Epithelial cell of proximal tubule (primary cell): Measurements from ENCODE around the gene MAGIX. TPM values are rescaled to one million over a fixed set of nuclear protein-coding genes. Genes with fewer than 3 reads are reported as not detected.

Experiments
- DNase-seq: peaks from one replicate; pipeline ENCODE4 v3.0.0-alpha.2; 2011; ENCODE audit warnings: low read depth
- H3K4me3 ChIP-seq: 2 replicates; pipeline ENCODE4 v1.5.1; 2011; ENCODE audit warnings: low read depth, mild to moderate bottlenecking, low read length
- CTCF ChIP-seq: conservative IDR thresholded peaks from 2 replicates; pipeline ENCODE4 v1.5.1; 2012; ENCODE audit warnings: low read depth, mild to moderate bottlenecking, low read length
- total RNA-seq: library from RNA; depleted of rRNA; stranded (reverse); fragments of >200 nt; gene quantifications from 2 replicates; pipeline ENCODE4 v1.2.3, GENCODE V29; 2015

MAGIX gene
- total RNA-seq, 1 donor from 2014 or later: 9.6 TPM

GRCh38 chrX:49177873-49178480 lies 15.4 kb downstream of the MAGIX start:
- no peak for TF ChIP-seq CTCF

GRCh38 chrX:49178537-49178936 lies 16.0 kb downstream of the MAGIX start:
- no peak for TF ChIP-seq CTCF
- DNase-seq: no peak
- no peak overlapping the region for H3K4me3 ChIP-seq

More at GRCh38 chrX:49177873-49178480, 15.4 kb downstream of the MAGIX start:
- H3K4me3 ChIP-seq: no peak overlapping the region
- no peak for DNase-seq

- no peak for TF ChIP-seq CTCF
- DNase-seq: no peak
- H3K4me3 ChIP-seq: no peak overlapping the region
Measured at GRCh38 chrX:49179358-49179757, 16.8 kb downstream of the MAGIX start.

- H3K4me3 ChIP-seq: no peak overlapping the region
- DNase-seq: no peak
- TF ChIP-seq CTCF: no peak
Measured at GRCh38 chrX:49183701-49184281, 21.2 kb downstream of the MAGIX start.

GRCh38 chrX:49184294-49185281 lies 22.0 kb downstream of the MAGIX start:
- peak overlapping the region; percentile 72 for H3K4me3 ChIP-seq
- DNase-seq: peak; percentile 7
- no peak for TF ChIP-seq CTCF

GRCh38 chrX:49186125-49187027 lies 23.8 kb downstream of the MAGIX start, which contains the start of gene PRICKLE3:
Gene PRICKLE3, minus strand, starts transcription at chrX:49186373. Its CDS starts 76 bp downstream, at chrX:49186297.
- TF ChIP-seq CTCF: peak; percentile 37
- H3K4me3 ChIP-seq: peak within 1 kb of the TSS; percentile 72
- no peak for DNase-seq
